HG02938 (cell line): ENCODE results near the gene IFNA4.
"Not testable (repeated sequence)": the region's sequence is repeated elsewhere in the genome, so short reads cannot be mapped to it uniquely, and the experiment has no call there.

Experiments used
- ATAC-seq: cut with Tn5 transposase; IDR thresholded peaks from one replicate; pipeline ENCODE4 v1.9.1; 2021; ENCODE audit warnings: mild to moderate bottlenecking, moderate library complexity; ENCODE audit not compliant: unreplicated experiment

The IFNA4 gene

GRCh38 chr9:21166560-21166959 is 20.8 kb downstream of the IFNA4 start, which contains the start of gene IFNA21:
Gene IFNA21 (minus strand): TSS chr9:21166660. CDS start chr9:21166612, 48 bp downstream.
- ATAC-seq: not testable (repeated sequence)

DNA sequence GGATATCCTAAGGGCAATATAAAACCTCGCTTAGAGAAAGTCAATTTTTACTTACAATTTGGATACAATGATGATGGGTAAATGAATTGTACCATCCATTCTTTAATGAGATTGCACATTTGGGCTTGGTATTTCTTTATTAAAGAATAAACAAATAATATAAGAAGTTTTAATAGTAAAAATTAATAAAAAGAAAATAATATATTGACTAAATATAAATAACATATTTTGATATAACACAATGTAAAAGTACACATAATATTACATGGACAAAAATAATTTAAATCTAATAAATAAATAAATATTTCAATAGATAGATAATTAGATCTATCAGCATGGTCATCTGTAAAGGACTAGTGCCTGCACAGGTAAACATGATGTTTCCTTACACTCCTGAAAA is 21.9 kb downstream of the IFNA4 start:
- no peak for ATAC-seq

GRCh38 chr9:21160178-21160577 is 27.2 kb downstream of the IFNA4 start:
- ATAC-seq: peak; percentile 87

- no peak for ATAC-seq
These were observed 31.9 kb downstream of the IFNA4 start for GRCh38 chr9:21155501-21155900.

GRCh38 chr9:21154018-21154608 is 33.3 kb downstream of the IFNA4 start:
- peak; percentile 87 for ATAC-seq

DNA sequence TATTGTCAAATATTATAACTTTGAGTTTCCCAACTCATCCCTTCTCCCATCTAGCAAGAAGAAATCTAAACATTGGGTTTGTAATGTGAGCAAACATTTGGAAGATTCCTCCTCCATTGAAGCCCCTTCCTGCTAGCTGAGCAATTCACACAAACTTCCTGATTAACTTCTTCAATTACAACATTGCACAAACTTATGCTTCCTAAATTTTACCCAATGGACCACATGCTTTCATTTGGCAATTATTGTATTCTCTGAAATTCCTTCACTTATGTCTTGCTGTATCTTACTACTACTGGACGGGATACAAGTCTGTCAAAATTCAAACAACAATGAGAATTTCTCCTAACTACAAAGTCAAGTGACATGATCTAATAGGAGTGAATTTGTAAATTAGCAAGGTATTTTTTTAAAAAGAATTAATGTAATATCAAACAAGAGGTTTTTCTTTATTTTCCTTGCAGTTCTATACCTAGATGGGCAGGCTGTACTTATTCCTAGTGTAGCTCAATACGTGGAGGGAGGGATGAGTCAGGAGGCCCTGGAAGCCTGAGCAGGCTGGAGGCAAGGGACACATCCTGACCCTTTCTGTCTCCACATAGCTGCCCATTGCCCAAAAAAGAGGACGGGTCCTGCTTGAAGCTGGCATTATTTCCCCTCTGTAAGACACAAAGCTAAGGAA is 33.9 kb downstream of the IFNA4 start:
- ATAC-seq: peak; percentile 21

- ATAC-seq: peak; percentile 50
These were observed 42.8 kb downstream of the IFNA4 start for GRCh38 chr9:21144603-21145002.

DNA sequence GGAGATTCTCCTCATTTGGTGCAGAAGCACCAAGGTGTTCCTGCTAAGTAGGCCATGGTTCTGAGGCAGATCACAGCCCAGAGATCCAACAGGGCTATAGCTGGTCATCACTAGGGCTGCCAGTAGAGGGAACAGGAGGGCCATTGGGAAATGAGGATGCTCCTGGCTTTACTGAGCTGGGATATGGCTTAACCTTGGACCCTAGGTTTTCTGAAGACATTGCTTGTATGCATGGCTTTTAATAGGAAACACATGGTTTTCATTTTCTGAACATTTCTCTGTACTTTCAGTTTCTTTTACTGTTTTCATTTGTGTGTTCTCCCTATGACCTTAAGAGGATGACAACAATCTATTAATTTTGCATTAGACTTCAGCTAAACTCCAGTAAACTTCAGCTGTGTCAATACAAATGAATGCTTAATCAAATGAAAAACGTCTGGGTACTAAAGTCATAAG is 45.9 kb downstream of the IFNA4 start, which contains the start of gene IFNW1:
TSS of gene IFNW1 (minus strand) at position 406 of the 456 bp plus-strand sequence. CDS start at position 144, 262 bp downstream.
- ATAC-seq: peak; percentile 67

DNA sequence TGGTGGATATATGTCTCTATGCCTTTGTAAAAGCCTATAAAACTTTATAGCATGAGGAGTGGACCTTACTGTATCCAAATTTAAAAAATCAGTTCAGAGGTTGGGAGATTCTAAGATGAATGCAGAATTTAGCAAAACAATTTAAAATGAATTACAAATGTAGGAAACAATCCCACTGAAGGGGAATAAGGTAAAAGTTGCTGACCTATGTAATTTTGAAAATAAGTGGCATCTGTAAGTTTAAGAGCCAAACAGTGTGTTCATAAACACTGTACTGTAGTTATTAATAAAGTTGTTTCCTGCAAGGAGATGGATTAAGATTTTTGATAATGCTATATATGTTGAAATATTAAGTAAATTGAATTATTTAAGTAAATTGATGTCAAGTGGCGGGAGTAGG is 50.4 kb downstream of the IFNA4 start:
- no peak for ATAC-seq
